HUDEP-2 (cell line): Measurements from ENCODE around the gene RHOC.
A peak's percentile ranks its signal among the peaks of the same experiment; 100 is the strongest.
"Not testable (repeated sequence)": the region's sequence is repeated elsewhere in the genome, so short reads cannot be mapped to it uniquely, and the experiment has no call there.

Experiments
- DNase-seq, 76 experiments: peaks; one replicate each; lab custom pipeline; 2025; ENCODE audit not compliant: unreplicated experiment in 76 of 76; lab: John Stamatoyannopoulos, UW

Gene RHOC

GRCh38 chr1:112706505-112707220, at the start of gene RHOC:
Gene RHOC, minus strand, starts transcription at chr1:112707127. Its CDS starts 3,328 bp downstream, at chr1:112703799.
- DNase-seq: peak in 15 of 76 experiments; percentile 8 to 50 (median 38)

GRCh38 chr1:112754116-112754628, 47.2 kb upstream of the RHOC start:
- DNase-seq: no peak

GRCh38 chr1:112748396-112748795, 41.5 kb upstream of the RHOC start:
- no peak for DNase-seq

GRCh38 chr1:112744009-112744578, 37.2 kb upstream of the RHOC start:
- DNase-seq: peak in 1 of 76 experiments; percentile 2

GRCh38 chr1:112743174-112744008, 36.5 kb upstream of the RHOC start:
- DNase-seq: no peak

GRCh38 chr1:112737573-112737972, 30.6 kb upstream of the RHOC start:
- DNase-seq: no peak

GRCh38 chr1:112735752-112736151, 28.8 kb upstream of the RHOC start:
- no peak for DNase-seq

GRCh38 chr1:112731451-112731850, 24.5 kb upstream of the RHOC start:
- no peak for DNase-seq

GRCh38 chr1:112729909-112730308, 23.0 kb upstream of the RHOC start:
- DNase-seq: no peak

- DNase-seq: not testable (repeated sequence)
These were observed 22.1 kb upstream of the RHOC start for GRCh38 chr1:112729011-112729410.

- not testable (repeated sequence) for DNase-seq
These were observed 21.5 kb upstream of the RHOC start for GRCh38 chr1:112728306-112728971.

GRCh38 chr1:112727716-112728115, 20.8 kb upstream of the RHOC start:
- peak in 1 of 76 experiments; percentile 23 for DNase-seq

GRCh38 chr1:112724240-112724639, 17.3 kb upstream of the RHOC start:
- not testable (repeated sequence) for DNase-seq

GRCh38 chr1:112723511-112723839, 16.5 kb upstream of the RHOC start:
- DNase-seq: no peak

GRCh38 chr1:112722601-112723510, 15.9 kb upstream of the RHOC start:
- no peak for DNase-seq

GRCh38 chr1:112721966-112722524, 15.1 kb upstream of the RHOC start:
- DNase-seq: no peak

- not testable (repeated sequence) for DNase-seq
These were observed 14.4 kb upstream of the RHOC start for GRCh38 chr1:112721294-112721693.

GRCh38 chr1:112720800-112721199, 13.9 kb upstream of the RHOC start:
- no peak for DNase-seq

- no peak for DNase-seq
These were observed 12.8 kb upstream of the RHOC start for GRCh38 chr1:112719706-112720105.
